Right atrium auricular region (tissue), 2 donors: ENCODE measurements around the gene EFEMP1. TPM values are rescaled to one million over a fixed set of nuclear protein-coding genes. Genes with fewer than 3 reads are reported as not detected.

ENCODE experiments used
- DNase-seq: peaks from one replicate; pipeline ENCODE4 v3.0.0-alpha.2; 2019; ENCODE audit warnings: low spot score
- H3K27ac ChIP-seq, 2 donors: fragments of 200-600 bp; sonication (generic); 1 replicate in 1 of 2; 2 replicates in 1 of 2; pipeline ENCODE4 v1.5.1; 2016 to 2019
- H3K27me3 ChIP-seq, 2 donors: fragments of 200-600 bp; sonication (generic); one replicate each; pipeline versions ENCODE4 v1.5.1 to v1.6.0; 2017 to 2019
- H3K36me3 ChIP-seq: fragments of 200-600 bp; sonication (generic); one replicate; pipeline ENCODE4 v1.5.1; 2016
- H3K4me1 ChIP-seq, 2 donors: fragments of 200-600 bp; sonication (generic); one replicate each; pipeline versions ENCODE4 v1.5.1 to v1.6.0; 2017 to 2019
- H3K4me3 ChIP-seq, 2 donors: fragments of 200-600 bp; sonication (generic); 1 replicate in 1 of 2; 2 replicates in 1 of 2; pipeline ENCODE4 v1.5.1; 2017 to 2019; ENCODE audit warnings: mild to moderate bottlenecking in 1 of 2, moderate library complexity in 1 of 2
- H3K9me3 ChIP-seq, 2 donors: fragments of 200-600 bp; sonication (generic); one replicate each; pipeline ENCODE4 v1.5.1; 2019
- total RNA-seq, 2 donors: library from RNA; depleted of rRNA; stranded (reverse); fragments of >200 nt; gene quantifications; one replicate each; pipeline ENCODE4 v1.1.0, GENCODE V29; 2016
- TF ChIP-seq, protein P1 (sequence below), 2 donors: fragments of 200-600 bp; sonication (generic); IDR thresholded peaks; one replicate each; pipeline ENCODE4 v1.5.1; 2019; ENCODE audit warnings: antibody characterized with exemption in 2 of 2

EFEMP1 gene
- total RNA-seq, 2 donors from 2014 or later, result 246 to 308 TPM

DNA sequence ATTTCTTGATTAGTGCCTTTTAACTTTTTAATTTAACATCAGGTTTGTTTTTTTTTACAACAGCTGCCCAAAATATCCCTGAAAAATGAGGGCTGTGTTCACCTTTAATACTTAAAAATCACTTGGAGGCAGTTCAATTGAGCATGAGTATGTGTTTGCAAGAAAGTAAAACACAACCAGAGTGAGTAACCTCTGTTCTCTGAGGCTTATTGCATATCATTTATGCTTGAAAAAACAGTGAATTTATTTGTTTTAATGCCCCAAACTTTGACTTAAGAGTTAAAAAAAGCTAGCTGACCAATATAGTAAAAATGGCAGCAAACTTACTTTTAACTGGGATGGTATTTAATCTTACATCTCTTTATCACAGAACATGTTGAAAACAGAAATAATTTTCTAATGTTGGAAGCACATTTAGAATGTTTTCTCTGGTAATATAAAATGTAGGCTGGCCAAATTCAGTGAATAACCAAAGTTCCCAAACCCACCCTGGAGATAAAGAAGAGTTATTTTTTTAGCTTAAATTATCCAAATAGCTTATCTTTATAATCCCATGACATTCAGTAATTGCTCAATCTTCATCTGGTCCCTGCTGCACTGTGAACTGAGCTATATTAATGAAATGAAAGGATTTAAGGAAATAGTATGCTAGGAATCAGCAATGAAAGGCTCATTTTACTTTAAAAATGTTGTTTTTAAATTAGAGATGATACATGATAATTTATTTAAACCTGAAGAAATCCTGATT is 24.8 kb upstream of the EFEMP1 start:
- Histone ChIP-seq H3K27ac (peak overlapping the region; percentile 8 to 14), H3K4me3 (no peak overlapping the region), H3K27me3 (no peaks in the 10 kb centered on the region), H3K4me1 (no peaks in the 10 kb centered on the region), H3K9me3 (no peaks in the 10 kb centered on the region), H3K36me3 (no peaks in the 10 kb centered on the region)
- no peak for DNase-seq
- TF ChIP-seq, protein P1, sequence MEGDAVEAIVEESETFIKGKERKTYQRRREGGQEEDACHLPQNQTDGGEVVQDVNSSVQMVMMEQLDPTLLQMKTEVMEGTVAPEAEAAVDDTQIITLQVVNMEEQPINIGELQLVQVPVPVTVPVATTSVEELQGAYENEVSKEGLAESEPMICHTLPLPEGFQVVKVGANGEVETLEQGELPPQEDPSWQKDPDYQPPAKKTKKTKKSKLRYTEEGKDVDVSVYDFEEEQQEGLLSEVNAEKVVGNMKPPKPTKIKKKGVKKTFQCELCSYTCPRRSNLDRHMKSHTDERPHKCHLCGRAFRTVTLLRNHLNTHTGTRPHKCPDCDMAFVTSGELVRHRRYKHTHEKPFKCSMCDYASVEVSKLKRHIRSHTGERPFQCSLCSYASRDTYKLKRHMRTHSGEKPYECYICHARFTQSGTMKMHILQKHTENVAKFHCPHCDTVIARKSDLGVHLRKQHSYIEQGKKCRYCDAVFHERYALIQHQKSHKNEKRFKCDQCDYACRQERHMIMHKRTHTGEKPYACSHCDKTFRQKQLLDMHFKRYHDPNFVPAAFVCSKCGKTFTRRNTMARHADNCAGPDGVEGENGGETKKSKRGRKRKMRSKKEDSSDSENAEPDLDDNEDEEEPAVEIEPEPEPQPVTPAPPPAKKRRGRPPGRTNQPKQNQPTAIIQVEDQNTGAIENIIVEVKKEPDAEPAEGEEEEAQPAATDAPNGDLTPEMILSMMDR (IDR thresholded peaks at IDR 0.05), result no peak

DNA sequence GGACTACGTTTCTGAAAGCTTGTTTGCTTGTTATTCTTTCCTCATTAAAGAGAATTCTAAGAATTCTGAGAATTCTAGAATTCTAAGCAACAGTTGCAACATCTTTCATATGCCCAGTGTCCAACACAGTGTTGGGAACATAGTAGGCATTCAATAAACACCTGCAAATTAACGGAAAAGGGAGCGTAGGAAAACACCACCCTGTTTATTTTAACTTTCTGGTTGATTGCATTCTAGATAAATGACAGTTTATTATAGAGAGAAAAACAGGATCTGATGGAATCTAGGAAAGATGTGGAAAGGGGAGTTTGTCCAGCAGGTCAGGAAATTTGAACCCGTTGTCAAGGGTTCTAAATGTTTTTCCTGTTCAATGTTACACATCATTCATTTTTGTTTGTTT is 24.2 kb upstream of the EFEMP1 start:
- TF ChIP-seq, protein P1 (IDR thresholded peaks at IDR 0.05), result no peak
- no peaks in the 10 kb centered on the region for H3K36me3 ChIP-seq
- no peak for DNase-seq
- H3K4me3 ChIP-seq, result no peak overlapping the region
- H3K9me3 ChIP-seq, result no peaks in the 10 kb centered on the region
- H3K27ac ChIP-seq, result peak overlapping the region in 1 of 2 donors; percentile 14
- no peaks in the 10 kb centered on the region for H3K27me3 ChIP-seq
- no peaks in the 10 kb centered on the region for H3K4me1 ChIP-seq

DNA sequence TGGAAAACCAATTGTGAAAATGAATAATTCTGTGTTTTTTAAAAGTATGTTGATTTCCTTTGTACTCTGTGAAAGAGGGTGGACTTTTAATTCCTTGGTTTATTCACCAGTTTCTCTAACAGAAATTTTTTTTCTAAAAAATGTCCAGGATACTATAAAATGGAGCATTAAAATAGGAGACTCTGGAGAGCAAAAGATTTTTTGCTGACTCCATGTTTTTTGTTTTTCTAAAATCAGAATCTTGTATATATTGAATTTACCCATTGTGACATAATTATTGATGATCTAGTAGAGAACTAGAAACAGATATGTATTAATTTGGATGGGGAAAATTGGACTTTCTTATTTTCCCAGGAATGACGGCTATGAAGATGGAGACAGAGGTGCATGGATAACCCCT is 23.2 kb upstream of the EFEMP1 start:
- no peaks in the 10 kb centered on the region for H3K27me3 ChIP-seq
- no peaks in the 10 kb centered on the region for H3K36me3 ChIP-seq
- no peak overlapping the region for H3K27ac ChIP-seq
- no peaks in the 10 kb centered on the region for H3K4me1 ChIP-seq
- DNase-seq, result no peak
- H3K4me3 ChIP-seq, result no peak overlapping the region
- TF ChIP-seq, protein P1 (IDR thresholded peaks at IDR 0.05), result no peak
- no peaks in the 10 kb centered on the region for H3K9me3 ChIP-seq

DNA sequence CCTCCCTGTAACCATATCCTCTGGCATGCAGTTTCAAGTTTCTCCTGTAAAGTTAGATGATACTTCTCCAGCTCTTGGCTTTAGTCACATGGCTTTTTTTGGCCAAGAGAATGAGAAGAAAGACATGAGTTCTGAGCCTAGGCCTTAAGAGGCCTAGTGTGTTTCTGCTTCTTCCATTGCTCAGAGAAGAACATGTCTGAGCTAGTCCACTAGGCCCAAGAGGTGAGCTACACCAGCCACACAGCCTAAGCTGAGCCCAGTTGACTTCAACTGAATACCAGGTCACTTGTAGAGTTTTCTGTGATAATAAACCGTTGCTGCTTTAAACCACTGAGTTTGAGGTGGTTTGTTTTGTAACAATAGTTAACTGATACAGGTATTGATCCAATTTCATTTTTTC is 19.9 kb upstream of the EFEMP1 start:
- H3K36me3 ChIP-seq, result no peaks in the 10 kb centered on the region
- no peaks in the 10 kb centered on the region for H3K27me3 ChIP-seq
- no peak overlapping the region for H3K4me3 ChIP-seq
- no peak overlapping the region for H3K27ac ChIP-seq
- DNase-seq, result no peak
- no peaks in the 10 kb centered on the region for H3K9me3 ChIP-seq
- TF ChIP-seq, protein P1 (IDR thresholded peaks at IDR 0.05), result no peak
- H3K4me1 ChIP-seq, result no peaks in the 10 kb centered on the region

DNA sequence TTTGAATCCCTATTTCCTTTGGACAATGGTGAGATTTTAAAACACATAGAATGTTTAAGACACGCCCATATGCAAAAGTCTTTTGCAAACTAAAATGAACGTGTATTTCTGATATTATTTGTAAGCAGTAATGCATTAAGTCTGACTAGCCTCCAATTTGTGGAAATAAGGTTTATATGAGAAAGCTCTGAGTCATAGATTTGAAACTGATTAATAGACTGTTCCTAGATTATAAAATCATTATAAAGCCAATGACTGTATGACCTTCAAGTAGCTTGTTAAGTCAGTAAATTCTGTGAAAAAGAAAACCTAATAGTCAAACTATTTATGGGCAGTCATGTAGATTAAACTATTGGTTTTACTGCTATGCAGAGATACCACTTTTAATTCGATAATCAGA is 12.8 kb upstream of the EFEMP1 start:
- no peaks in the 10 kb centered on the region for H3K36me3 ChIP-seq
- H3K27ac ChIP-seq, result no peak overlapping the region
- no peaks in the 10 kb centered on the region for H3K9me3 ChIP-seq
- H3K27me3 ChIP-seq, result no peaks in the 10 kb centered on the region
- TF ChIP-seq, protein P1 (IDR thresholded peaks at IDR 0.05), result no peak
- H3K4me3 ChIP-seq, result no peak overlapping the region
- DNase-seq, result no peak
- H3K4me1 ChIP-seq, result peaks cover 0 to 2% of the 10 kb centered on the region in 2 donors

- H3K36me3 ChIP-seq, result no peaks in the 10 kb centered on the region
- H3K27me3 ChIP-seq, result no peaks in the 10 kb centered on the region
- no peak overlapping the region for H3K27ac ChIP-seq
- no peak for DNase-seq
- no peaks in the 10 kb centered on the region for H3K9me3 ChIP-seq
- H3K4me1 ChIP-seq, result peaks cover 0 to 2% of the 10 kb centered on the region in 2 donors
- TF ChIP-seq, protein P1 (IDR thresholded peaks at IDR 0.05), result no peak
- H3K4me3 ChIP-seq, result no peak overlapping the region
These were observed 10.8 kb upstream of the EFEMP1 start for GRCh38 chr2:55934337-55934736.
